HG02852 (cell line): ENCODE measurements around the gene AFF1.
"Not testable (repeated sequence)": the region's sequence is repeated elsewhere in the genome, so short reads cannot be mapped to it uniquely, and the experiment has no call there.

Source experiments
- ATAC-seq: cut with Tn5 transposase; IDR thresholded peaks from one replicate; pipeline ENCODE4 v1.9.1; 2021; ENCODE audit warnings: mild to moderate bottlenecking, moderate library complexity; ENCODE audit not compliant: unreplicated experiment

AFF1 gene

DNA sequence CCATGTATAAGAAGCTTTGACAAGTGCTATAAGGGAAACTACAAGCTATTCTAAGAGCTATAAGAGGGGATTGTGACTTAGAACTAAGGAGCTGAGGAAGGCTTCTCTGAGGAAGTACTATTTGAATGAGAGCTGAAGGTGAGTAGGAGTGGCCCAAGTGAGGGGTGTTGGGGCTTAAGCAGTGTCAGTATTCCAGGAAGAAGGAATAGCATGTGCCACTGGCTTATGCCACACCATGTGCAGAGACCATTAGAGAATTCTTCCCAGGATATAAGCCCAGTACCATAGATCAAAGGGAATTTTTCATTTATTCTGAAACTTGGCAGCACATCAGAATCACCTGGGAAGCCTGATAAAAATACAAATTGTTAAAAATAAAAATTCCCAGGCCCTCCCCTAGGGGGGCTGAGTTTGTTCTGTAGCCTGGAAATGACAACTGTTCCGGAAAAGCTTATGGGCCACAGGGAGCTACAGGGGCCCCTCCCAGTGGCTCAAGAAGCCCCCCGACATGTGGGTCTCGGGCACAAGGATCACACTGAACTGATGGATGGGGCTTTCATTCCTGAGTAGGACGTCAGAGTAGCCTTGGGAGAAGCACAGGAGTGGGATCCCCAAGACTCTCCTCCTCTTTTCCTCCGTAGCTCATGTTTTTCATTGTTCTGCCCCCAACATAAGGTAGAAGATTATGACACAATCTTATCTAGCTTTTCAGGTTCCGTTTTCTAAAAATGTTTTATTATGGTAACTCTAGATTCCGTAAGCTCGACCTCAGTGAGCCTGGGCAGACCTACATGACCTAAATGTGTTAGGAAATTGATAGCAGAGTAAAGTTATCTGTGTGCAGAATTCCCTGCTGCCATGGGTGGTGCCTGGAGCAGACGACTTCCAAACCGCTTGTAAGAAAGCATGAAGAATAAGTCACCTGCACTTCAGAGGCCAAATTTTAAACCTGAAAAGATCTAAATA lies 119.3 kb downstream of the AFF1 start:
- no peak for ATAC-seq

GRCh38 chr4:87054900-87055299 lies 120.1 kb downstream of the AFF1 start:
- no peak for ATAC-seq

DNA sequence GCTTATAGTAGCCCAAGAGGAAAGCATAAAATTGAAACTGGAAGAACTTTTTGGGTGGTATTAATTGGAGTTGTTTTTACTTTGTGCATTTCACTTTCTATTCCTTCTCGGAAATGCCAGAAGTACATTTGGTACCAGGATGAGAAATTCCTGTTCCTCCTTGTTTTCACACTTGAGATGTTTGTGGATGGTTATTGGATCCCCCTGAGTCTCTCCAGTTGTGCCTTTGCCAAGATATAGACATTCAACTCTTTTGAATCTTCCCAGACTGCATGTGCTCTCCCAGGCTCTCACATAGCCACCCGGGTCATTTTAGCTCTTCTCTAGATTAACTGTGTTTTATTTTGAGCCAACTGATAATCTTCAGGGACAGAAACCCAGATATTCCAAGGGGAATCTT lies 120.5 kb downstream of the AFF1 start:
- no peak for ATAC-seq

DNA sequence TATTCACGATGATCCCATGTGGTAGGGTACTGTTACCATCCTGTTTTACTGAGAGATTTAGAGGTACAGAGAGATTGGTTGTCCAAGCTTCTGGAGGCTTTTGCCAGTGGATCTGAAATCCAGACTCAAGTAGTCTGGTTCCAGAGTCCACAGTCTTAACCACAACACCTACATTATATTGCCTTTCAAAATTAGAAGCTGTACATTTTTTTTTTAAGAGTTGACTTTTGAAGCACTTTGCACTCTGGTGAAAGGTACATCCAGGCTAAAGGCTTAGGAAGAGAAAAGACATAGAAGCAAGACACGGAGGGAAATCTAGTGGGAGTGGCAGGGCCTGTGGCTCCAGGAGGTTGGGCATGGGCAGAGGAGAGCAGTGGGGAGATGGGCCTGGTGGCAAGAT lies 122.1 kb downstream of the AFF1 start:
- no peak for ATAC-seq

GRCh38 chr4:87057835-87058355 lies 123.1 kb downstream of the AFF1 start:
- no peak for ATAC-seq

GRCh38 chr4:87058356-87059073 lies 123.7 kb downstream of the AFF1 start:
- ATAC-seq = peak; percentile 53

DNA sequence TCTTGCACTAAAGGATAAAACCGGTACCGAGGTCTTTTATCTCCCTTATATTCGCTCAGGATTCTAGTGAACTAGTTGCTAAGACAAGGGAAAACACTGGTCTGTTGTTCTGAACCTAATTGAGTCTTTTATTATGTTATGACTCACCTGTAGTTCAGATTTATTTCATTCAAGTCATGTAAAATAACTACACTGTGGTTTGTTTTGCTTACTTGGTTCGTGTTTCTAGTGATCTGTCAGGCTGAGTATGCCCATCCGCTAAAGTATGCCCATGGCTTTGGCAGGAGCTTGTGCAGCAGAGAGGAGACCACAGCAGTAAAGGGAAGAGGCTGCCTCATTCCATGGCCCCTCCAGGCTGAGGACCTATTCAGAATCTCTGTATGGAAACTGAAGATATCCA lies 126.1 kb downstream of the AFF1 start:
- no peak for ATAC-seq

DNA sequence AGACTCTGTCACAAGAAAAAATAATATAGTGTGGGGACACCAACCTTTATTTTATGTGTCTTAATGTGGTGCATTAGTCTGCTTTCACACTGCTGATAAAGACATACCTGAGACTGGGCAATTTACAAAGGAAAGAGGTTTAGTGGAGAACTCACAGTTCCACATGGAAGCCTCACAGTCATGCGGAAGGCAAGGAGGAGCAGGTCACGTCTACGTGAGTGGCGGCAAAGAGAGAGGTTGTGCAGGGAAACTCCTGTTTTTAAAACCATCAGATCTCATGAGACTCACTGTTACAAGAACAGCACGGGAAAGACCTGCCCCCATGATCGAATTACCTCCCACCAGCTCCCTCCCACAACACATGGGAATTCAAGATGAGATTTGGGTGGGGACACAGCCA lies 130.2 kb downstream of the AFF1 start:
- ATAC-seq = no peak

- ATAC-seq = no peak
These were observed 131.8 kb downstream of the AFF1 start for GRCh38 chr4:87066403-87067123.

DNA sequence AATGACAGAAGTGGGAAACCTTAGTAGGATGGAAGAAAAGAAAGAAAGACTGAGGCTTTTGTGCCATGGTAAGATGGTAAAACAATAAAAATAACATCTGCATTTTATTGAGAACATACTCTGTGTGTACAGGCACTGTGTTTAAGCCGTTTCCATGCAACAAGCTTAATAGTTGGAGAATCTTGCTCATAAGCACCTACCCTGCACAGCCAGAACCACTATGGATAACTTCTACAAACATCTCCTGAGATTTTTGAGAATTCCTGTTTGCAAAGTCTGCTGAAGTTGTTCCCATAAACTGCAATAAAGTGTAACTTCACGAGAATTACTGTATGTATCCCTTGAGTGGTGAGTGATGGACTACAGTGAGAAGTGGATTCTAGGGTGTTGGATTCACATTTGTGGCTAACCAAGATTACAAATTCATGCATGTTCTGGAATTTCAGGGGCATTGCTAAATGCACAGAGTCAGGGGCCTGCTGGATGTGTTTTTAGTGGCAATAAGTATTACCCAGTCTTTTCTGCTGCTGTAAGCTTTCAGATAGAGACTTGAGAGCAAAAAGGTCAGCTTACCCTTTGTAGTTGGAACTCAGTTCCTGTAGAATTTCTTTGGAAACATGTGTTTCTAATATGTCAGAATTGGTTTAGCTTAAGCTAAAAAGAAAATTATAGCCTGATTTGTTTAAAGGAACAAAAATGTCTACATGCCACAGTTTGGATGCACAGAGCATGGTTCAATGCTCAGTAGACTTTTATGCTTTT lies 132.5 kb downstream of the AFF1 start:
- no peak for ATAC-seq

DNA sequence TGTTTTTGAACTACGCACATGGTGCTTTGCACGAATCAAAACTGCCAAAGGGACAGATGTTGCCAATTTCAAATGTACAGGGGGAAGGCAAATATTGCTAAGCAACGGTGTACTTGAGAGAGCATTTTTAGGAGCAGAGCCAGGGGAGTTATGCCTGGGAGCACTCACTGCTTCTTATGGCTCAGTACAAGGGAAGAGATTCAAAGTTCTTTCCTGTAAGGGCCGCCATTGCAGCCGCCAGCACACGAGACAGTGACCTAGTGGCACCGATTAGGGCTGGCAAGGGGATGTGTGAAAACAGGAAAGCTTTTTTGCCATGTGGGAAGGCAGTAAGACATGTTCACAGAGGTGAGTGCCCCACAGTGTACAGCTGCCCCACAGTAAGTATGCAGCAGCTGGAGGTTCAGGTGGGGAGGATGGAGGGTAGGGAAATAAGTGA lies 133.8 kb downstream of the AFF1 start:
- no peak for ATAC-seq

- no peak for ATAC-seq
These were observed 134.4 kb downstream of the AFF1 start for GRCh38 chr4:87069037-87069742.

GRCh38 chr4:87071401-87071800 lies 136.6 kb downstream of the AFF1 start:
- no peak for ATAC-seq

DNA sequence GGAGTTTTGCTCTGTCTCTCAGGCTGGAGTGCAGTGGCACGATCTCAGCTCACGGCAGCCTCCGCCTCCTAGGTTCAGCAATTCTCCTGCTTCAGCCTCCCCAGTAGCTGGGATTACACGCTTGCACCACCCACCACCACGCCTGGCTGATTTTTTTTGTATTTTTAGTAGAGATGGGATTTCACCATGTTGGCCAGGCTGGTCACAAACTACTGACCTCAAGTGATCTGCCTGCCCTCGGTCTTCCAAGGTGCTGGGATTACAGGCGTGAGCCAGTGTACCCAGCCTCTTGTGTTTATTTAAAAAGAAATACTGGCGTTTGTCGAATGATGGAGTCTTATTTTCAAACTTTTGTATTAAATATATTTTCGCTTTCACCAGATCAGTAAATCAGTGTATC lies 137.7 kb downstream of the AFF1 start:
- ATAC-seq = not testable (repeated sequence)

- peak; percentile 96 for ATAC-seq
These were observed 138.6 kb downstream of the AFF1 start for GRCh38 chr4:87073199-87074120.

GRCh38 chr4:87074121-87074488 lies 139.3 kb downstream of the AFF1 start:
- ATAC-seq = no peak

GRCh38 chr4:87075876-87076275 lies 141.1 kb downstream of the AFF1 start:
- ATAC-seq = no peak

GRCh38 chr4:87076690-87077358 lies 142.0 kb downstream of the AFF1 start:
- ATAC-seq = no peak
